ENCODE results near the gene EGR4.
A peak's percentile ranks its signal among the peaks of the same experiment; 100 is the strongest.

Gene EGR4

DNA sequence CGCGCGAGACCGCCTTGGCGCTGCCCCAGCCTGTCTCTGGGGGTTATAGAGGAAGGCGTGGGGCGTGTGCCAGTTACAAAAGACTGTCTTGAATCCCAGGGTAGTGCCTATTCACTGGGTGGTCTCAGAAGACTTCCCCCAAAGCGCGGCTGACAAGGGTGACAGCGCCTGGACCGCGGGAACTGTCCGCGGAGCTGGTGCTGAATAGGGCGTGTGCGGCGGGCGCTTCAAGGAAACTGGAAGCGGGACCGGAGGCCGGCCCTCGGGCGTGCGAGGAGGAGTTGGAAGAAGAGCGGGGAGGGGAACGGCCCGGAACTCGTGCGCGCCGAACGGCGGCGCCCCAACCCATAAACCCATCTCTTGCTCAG, 2.3 kb downstream of the EGR4 start:
- no peak overlapping the region for H3K4me3 ChIP-seq (ENCODE audit: low read depth, low read length)
- TF ChIP-seq, protein P1, sequence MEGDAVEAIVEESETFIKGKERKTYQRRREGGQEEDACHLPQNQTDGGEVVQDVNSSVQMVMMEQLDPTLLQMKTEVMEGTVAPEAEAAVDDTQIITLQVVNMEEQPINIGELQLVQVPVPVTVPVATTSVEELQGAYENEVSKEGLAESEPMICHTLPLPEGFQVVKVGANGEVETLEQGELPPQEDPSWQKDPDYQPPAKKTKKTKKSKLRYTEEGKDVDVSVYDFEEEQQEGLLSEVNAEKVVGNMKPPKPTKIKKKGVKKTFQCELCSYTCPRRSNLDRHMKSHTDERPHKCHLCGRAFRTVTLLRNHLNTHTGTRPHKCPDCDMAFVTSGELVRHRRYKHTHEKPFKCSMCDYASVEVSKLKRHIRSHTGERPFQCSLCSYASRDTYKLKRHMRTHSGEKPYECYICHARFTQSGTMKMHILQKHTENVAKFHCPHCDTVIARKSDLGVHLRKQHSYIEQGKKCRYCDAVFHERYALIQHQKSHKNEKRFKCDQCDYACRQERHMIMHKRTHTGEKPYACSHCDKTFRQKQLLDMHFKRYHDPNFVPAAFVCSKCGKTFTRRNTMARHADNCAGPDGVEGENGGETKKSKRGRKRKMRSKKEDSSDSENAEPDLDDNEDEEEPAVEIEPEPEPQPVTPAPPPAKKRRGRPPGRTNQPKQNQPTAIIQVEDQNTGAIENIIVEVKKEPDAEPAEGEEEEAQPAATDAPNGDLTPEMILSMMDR (IDR thresholded peaks at IDR 0.05; ENCODE audit: borderline replicate concordance, insufficient read depth, low read depth, low read length), result no peak

DNA sequence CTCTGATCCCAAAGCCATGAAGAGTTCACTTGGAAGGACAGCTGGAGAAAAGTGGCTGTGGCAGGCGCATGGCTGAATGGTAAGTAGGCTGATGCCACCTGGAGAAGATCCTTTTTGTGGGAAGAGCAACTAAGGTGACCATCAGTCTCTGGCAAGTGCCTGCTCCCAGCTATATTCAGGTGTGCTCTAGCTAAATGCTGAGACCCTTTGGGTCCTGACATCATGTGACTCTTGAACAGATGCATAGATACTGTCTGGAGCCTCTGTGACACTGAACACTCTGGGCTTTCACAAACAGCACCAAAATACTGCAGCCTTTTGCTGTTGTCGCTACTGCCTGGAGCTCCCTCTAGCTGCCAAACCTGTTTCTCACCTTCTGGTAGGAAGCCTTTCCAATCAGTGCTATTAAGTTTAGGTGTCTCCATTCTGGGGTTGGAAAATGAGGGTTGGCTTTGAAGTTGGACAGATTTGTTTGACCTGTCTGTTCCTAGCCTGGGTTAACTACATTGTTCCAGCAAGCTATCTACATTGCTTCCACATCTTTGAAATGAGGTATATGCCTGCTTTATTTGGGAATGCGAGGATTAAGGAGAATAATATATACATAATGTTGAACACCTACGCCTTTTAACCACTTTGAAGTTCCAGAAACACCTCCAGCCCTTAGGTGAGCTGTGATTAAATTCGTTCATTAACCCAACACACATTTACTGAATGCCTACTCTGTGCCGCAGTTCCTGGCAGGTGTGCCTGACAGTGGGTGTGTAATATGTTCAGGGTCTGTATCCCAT, 3.1 kb downstream of the EGR4 start:
- no peak overlapping the region for H3K4me3 ChIP-seq (ENCODE audit: low read depth, low read length)
- TF ChIP-seq, protein P1 (IDR thresholded peaks at IDR 0.05; ENCODE audit: borderline replicate concordance, insufficient read depth, low read depth, low read length), result peak; percentile 82

GRCh38 chr2:73289304-73289703, 4.0 kb downstream of the EGR4 start:
- H3K4me3 ChIP-seq (ENCODE audit: low read depth, low read length), result no peak overlapping the region
- TF ChIP-seq, protein P1 (IDR thresholded peaks at IDR 0.05; ENCODE audit: borderline replicate concordance, insufficient read depth, low read depth, low read length), result 0 out of 2 replicates have a peak, but pooled peaks have one; percentile 3

DNA sequence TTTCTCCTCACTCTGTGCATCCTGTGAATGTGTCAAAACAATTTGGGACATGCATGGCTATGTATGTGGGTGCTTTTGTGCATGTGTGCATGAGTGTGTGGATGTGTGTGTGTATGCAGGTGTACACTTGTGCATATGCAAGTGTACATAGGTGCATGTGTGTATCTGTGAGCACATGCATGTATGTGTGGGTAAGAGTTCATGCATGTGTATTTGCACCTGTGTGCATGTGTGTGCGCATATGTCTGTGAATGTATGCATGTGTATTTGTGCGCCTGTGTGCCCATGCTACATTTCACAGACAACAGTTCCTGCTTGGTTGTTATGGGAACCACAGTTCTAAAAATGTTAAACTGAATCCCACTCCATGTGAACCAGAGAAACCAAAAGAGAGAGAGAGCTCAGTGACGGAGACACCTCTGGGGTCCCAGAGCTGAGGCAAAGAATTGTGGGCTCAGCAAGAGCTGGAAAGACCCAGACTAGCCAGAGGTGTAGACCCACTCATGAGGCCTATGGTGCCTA, 7.2 kb downstream of the EGR4 start:
- TF ChIP-seq, protein P1 (IDR thresholded peaks at IDR 0.05; ENCODE audit: borderline replicate concordance, insufficient read depth, low read depth, low read length), result no peak
- no peak overlapping the region for H3K4me3 ChIP-seq (ENCODE audit: low read depth, low read length)

- peak overlapping the region; percentile 75 for H3K4me3 ChIP-seq (ENCODE audit: low read depth, low read length)
Measured at GRCh38 chr2:73285159-73285739, 8.1 kb downstream of the EGR4 start.

DNA sequence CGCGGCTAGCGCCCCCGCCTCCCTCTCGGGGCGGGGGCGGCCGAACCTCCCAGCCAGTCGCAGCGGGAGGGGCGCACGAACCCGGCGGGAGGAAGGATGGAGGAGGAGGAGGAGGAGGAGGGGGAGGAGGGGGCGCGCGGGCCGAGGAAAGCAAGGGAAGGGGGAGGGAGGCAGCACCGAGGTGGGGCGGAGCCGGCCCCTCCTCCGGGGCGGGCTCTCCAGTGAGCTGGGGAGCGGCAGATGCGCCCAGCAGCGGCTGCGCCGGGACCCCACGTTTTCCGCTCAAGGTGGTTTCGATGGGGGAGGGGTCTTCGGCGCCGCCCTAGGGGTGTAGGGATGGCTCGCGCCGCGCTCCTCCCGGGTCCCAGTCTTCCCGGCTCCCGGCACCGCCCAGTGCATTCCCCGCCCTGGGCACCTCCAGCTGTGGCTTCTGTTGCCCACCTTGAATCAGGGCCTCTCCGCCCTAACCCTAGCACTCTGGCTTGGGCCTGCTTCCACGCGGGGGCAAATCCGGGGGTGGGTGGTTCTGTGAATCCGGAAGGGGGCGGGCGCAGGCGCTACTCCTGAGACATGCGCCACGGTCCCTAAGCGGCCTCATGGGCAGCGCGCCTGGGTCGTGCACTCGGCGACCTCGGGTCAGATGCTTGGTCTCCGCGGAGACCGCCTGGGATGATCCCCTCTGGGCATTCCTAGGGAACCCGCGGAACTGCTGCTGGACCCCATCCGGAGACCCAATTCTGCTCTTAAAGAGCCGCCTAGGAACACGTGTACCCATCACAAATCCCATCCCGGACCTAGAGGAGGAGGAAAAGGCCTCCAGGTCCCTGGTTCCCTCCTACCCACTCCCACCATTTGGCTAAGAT, 8.8 kb downstream of the EGR4 start, which contains the start of gene FBXO41:
FBXO41 (minus strand) TSS at position 183 of the 863 bp plus-strand sequence. CDS start 14,848 bp downstream, outside the sequence.
- H3K4me3 ChIP-seq (ENCODE audit: low read depth, low read length), result peak within 1 kb of the TSS; percentile 75
- TF ChIP-seq, protein P1 (IDR thresholded peaks at IDR 0.05; ENCODE audit: borderline replicate concordance, insufficient read depth, low read depth, low read length), result 0 out of 2 replicates have a peak, but pooled peaks have one; percentile 3

More at GRCh38 chr2:73285159-73285739, 8.1 kb downstream of the EGR4 start:
- TF ChIP-seq, protein P1 (IDR thresholded peaks at IDR 0.05; ENCODE audit: borderline replicate concordance, insufficient read depth, low read depth, low read length), result peak; percentile 6; the same call in 1 of the 2 replicates

Data from GM12875 (cell line).